ENCODE results near the gene OXCT2. TPM values are rescaled to one million over a fixed set of nuclear protein-coding genes. Genes with fewer than 3 reads are reported as not detected.

OXCT2 gene
- total RNA-seq, 4 donors from 2014 or later: 5.0 to 12.2 (median 6.8) TPM

GRCh38 chr1:39762550-39763540, 8.3 kb downstream of the OXCT2 start:
- H3K27ac ChIP-seq: no peak overlapping the region
- DNase-seq: peak in 1 of 3 donors; percentile 24
- no peaks in the 10 kb centered on the region for H3K9me3 ChIP-seq
- no peaks in the 10 kb centered on the region for H3K4me1 ChIP-seq
- TF ChIP-seq POLR2A (IDR thresholded peaks at IDR 0.05): no peak
- TF ChIP-seq CTCF (IDR thresholded peaks at IDR 0.05): no peak
- H3K4me3 ChIP-seq: no peak overlapping the region
- no peaks in the 10 kb centered on the region for H3K27me3 ChIP-seq
- H3K36me3 ChIP-seq: peaks cover 0 to 17% (median 0%) of the 10 kb centered on the region in 3 donors

GRCh38 chr1:39761557-39762260, 9.4 kb downstream of the OXCT2 start:
- no peak for DNase-seq
- no peaks in the 10 kb centered on the region for H3K9me3 ChIP-seq
- H3K27ac ChIP-seq: no peak overlapping the region
- no peaks in the 10 kb centered on the region for H3K4me1 ChIP-seq
- peaks cover 0 to 27% (median 0%) of the 10 kb centered on the region in 3 donors for H3K36me3 ChIP-seq
- no peak overlapping the region for H3K4me3 ChIP-seq
- TF ChIP-seq POLR2A (IDR thresholded peaks at IDR 0.05): no peak
- no peak for TF ChIP-seq CTCF (IDR thresholded peaks at IDR 0.05)
- H3K27me3 ChIP-seq: no peaks in the 10 kb centered on the region

- Histone ChIP-seq H3K4me1 (no peaks in the 10 kb centered on the region), H3K4me3 (no peak overlapping the region), H3K27me3 (no peaks in the 10 kb centered on the region), H3K9me3 (no peaks in the 10 kb centered on the region), H3K36me3 (peaks cover 0 to 34% (median 0%) of the 10 kb centered on the region in 3 donors), H3K27ac (no peak overlapping the region)
- TF ChIP-seq CTCF (IDR thresholded peaks at IDR 0.05) (no peak), POLR2A (IDR thresholded peaks at IDR 0.05) (no peak)
- no peak for DNase-seq
These were observed 10.1 kb downstream of the OXCT2 start for GRCh38 chr1:39761016-39761415.

GRCh38 chr1:39760074-39761008, 10.8 kb downstream of the OXCT2 start:
- TF ChIP-seq POLR2A (IDR thresholded peaks at IDR 0.05): no peak
- no peak for TF ChIP-seq CTCF (IDR thresholded peaks at IDR 0.05)
- Histone ChIP-seq H3K36me3 (peaks cover 0 to 41% (median 0%) of the 10 kb centered on the region in 3 donors), H3K9me3 (no peaks in the 10 kb centered on the region), H3K27me3 (no peaks in the 10 kb centered on the region), H3K4me1 (no peaks in the 10 kb centered on the region), H3K4me3 (no peak overlapping the region), H3K27ac (no peak overlapping the region)
- no peak for DNase-seq

- Histone ChIP-seq H3K9me3 (no peaks in the 10 kb centered on the region), H3K4me3 (no peak overlapping the region), H3K27me3 (no peaks in the 10 kb centered on the region), H3K4me1 (no peaks in the 10 kb centered on the region), H3K36me3 (peaks cover 0 to 50% (median 0%) of the 10 kb centered on the region in 3 donors), H3K27ac (no peak overlapping the region)
- DNase-seq: no peak
- TF ChIP-seq CTCF (IDR thresholded peaks at IDR 0.05) (no peak), POLR2A (IDR thresholded peaks at IDR 0.05) (no peak)
These were observed 11.8 kb downstream of the OXCT2 start for GRCh38 chr1:39759436-39759726.
